Motor neuron (in vitro differentiated cells): ENCODE measurements around the gene ISM1. TPM values are rescaled to one million over a fixed set of nuclear protein-coding genes. Genes with fewer than 3 reads are reported as not detected.

Source experiments
- ATAC-seq, 8 experiments: fragments of 200-7000 bp; cut with Tn5 transposase; replicated peaks in 6 of 8; 2 replicates each; pipeline ENCODE4 v1.8.0; 2021; ENCODE audit warnings: mild to moderate bottlenecking in 8 of 8, moderate library complexity in 8 of 8
- H3K27ac ChIP-seq, 2 donors: fragments of 250-450 bp; sonication (Bioruptor Pico); 2 replicates each; pipeline ENCODE4 v1.9.0; 2021; ENCODE audit warnings: antibody characterized with exemption in 2 of 2, mild to moderate bottlenecking in 2 of 2, moderate library complexity in 1 of 2
- H3K4me1 ChIP-seq, 2 donors: fragments of 250-450 bp; sonication (Bioruptor Pico); replicated peaks in 1 of 2; 2 replicates each; pipeline ENCODE4 v1.6.1; 2021; ENCODE audit warnings: antibody characterized with exemption in 2 of 2, mild to moderate bottlenecking in 2 of 2, moderate library complexity in 1 of 2
- H3K4me3 ChIP-seq, 5 donors: fragments of 250-450 bp; sonication (Bioruptor Pico); 2 replicates each; pipeline ENCODE4 v1.9.0; 2021; ENCODE audit warnings: antibody characterized with exemption in 5 of 5, mild to moderate bottlenecking in 5 of 5, moderate library complexity in 4 of 5
- WGBS, 10 experiments: fragments of 450-650 bp; shearing (Covaris generic); methylation state at CpG; one replicate each; pipeline ENCODE4 v1.0.0; 2022; 5-methylcytosine and 5-hydroxymethylcytosine counted together
- in situ Hi-C, 9 experiments: fragments of 400-800 bp; cut with MboI; loops; one replicate each; pipeline ENCODE4 v1.15.0; 2021; ENCODE audit warnings: low sequenced_read_pairs in 9 of 9, low pct_unique_long_range_greater_than_20kb in 2 of 9; ENCODE audit not compliant: unreplicated experiment in 9 of 9
- total RNA-seq, 8 experiments: library from RNA; unstranded; fragments of 300-600 nt; gene quantifications; 2 replicates each; pipeline versions ENCODE4 v1.2.3 to v1.2.4, GENCODE V29; 2022

The ISM1 gene
- total RNA-seq, 8 experiments from 2014 or later: 0.09 to 17.9 (median 1.5) TPM

DNA sequence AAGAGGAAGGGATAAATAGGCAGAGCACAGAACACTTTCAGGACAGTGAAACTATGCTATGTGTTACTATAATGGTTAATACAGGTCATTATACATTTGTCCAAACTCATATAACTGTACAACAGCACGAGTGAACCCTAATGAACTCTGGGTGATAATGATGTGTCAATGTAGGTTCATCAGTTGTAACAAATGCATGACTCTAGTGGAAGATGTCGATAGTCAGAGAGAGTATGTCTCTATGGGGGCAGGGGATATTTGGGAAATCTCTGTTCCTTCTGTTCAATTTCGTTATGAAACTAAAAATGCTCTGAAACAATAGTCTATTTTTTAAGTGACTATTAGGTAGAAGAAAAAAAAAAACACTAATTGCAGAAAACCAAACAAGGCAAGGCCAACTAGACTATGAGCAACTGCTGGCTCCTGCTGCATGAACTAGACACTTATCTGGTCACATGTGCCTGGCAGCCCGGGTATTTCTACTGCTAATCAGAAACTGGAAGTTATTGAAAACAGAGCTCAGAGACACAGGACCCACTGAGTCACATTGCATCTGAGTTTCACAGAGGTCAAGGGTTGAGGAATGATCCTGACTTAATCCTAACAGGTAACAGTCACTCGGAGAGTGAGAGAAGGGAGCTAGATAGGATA lies 97.9 kb downstream of the ISM1 start:
- in situ Hi-C loops: loop anchor here in 3 of 9 experiments (25.0 kb wide), 2 partner anchors 218 to 243 kb away; no protein-coding TSS in a partner anchor
- WGBS, 10 experiments: 29 to 88% (median 66%) methylated on average over 2 to 5 of the region's 5 CpGs

DNA sequence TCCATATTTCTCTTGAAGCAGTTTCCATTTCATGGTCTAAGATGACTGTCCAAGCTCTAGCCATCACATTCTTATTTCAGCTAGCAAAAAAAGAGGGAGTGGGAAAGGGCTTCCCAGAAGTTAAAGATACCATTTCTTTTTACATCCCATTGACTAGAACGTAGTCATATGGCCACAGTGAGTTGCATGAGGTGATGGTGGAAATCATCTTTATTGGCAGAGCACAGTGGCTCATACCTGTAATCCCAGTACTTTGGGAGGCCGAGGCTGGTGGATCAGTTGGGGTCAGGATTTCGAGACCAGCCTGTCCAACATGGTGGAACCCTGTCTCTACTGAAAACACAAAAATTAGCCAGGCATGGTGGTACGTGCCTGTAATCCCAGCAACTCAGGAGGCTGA lies 99.6 kb downstream of the ISM1 start:
- Histone ChIP-seq H3K27ac (no peak overlapping the region), H3K4me3 (no peak overlapping the region), H3K4me1 (no peaks in the 10 kb centered on the region)
- in situ Hi-C loops: loop anchor here in 3 of 9 experiments (25.0 kb wide), 2 partner anchors 217 to 242 kb away; no protein-coding TSS in a partner anchor
- ATAC-seq: no peak
- 48 to 83% (median 81%) methylated on average over 1 to 3 of the region's 4 CpGs; no CpG with 5 or more reads in 7 of the 10 experiments for WGBS, 10 experiments

More for the DNA sequence above, 97.9 kb downstream of the ISM1 start:
- no peak overlapping the region for H3K4me3 ChIP-seq
- no peaks in the 10 kb centered on the region for H3K4me1 ChIP-seq
- no peak overlapping the region for H3K27ac ChIP-seq
- no peak for ATAC-seq

- in situ Hi-C loops: loop anchor here in 3 of 9 experiments (25.0 kb wide), 2 partner anchors 216 to 241 kb away; no protein-coding TSS in a partner anchor
- 60 to 100% (median 83%) methylated on average over 1 to 6 of the region's 7 CpGs; no CpG with 5 or more reads in 1 of the 10 experiments for WGBS, 10 experiments
- H3K27ac ChIP-seq: no peak overlapping the region
- no peaks in the 10 kb centered on the region for H3K4me1 ChIP-seq
- peak in 1 of 8 experiments; percentile 35 for ATAC-seq
- no peak overlapping the region for H3K4me3 ChIP-seq
Observed at GRCh38 chr20:13321416-13321815, 100.3 kb downstream of the ISM1 start.

DNA sequence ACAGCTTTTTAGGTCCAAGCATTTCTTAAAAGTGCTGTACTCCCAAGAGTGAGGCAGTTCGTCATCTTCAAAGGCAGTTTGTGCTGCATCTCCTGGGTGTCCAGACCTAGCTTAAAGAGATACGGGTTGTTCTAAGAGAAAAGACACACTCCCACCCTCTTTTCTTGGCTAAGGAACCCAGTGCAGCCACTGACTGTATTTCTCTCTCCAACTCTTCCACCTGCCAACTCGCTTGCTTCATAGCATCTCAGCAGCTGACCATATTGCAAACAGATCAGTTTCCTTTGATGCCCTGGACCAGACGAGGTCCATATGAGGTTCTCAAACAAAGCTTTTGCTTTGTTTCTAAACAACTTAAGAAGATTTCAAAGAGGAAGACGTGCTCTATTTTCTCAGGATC lies 101.1 kb downstream of the ISM1 start:
- no peak overlapping the region for H3K27ac ChIP-seq
- in situ Hi-C loops: loop anchor here in 3 of 9 experiments (25.0 kb wide), 2 partner anchors 215 to 240 kb away; no protein-coding TSS in a partner anchor
- no peaks in the 10 kb centered on the region for H3K4me1 ChIP-seq
- no peak for ATAC-seq
- 18 to 95% (median 79%) methylated on average over 2 to 5 of the region's 5 CpGs; no CpG with 5 or more reads in 1 of the 10 experiments for WGBS, 10 experiments
- H3K4me3 ChIP-seq: no peak overlapping the region

DNA sequence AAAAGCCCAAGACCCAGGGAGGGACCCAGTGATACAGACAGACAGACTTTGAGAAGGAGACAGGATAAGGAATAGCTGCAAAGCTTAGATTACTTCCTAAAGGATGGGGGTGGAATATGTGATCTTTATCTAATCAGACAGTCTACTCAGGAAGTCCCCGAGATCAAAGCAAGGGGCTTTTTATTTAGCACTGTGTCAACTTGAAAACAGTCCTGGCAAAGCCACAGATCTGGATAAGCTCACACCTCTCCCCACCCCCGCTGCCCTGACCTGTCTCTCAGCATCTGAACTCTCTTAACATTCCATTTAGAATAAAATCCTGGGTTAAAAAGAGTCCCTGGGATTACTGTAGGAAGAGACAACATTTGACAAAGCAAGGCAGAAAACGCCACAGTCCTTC lies 101.5 kb downstream of the ISM1 start:
- no peak overlapping the region for H3K4me3 ChIP-seq
- ATAC-seq: no peak
- in situ Hi-C loops: loop anchor here in 3 of 9 experiments (25.0 kb wide), 2 partner anchors 215 to 240 kb away; no protein-coding TSS in a partner anchor
- no peak overlapping the region for H3K27ac ChIP-seq
- H3K4me1 ChIP-seq: no peaks in the 10 kb centered on the region
- WGBS, 10 experiments: 0 to 80% (median 72%) methylated on average over 1 to 3 of the region's 3 CpGs; no CpG with 5 or more reads in 4 of the 10 experiments

DNA sequence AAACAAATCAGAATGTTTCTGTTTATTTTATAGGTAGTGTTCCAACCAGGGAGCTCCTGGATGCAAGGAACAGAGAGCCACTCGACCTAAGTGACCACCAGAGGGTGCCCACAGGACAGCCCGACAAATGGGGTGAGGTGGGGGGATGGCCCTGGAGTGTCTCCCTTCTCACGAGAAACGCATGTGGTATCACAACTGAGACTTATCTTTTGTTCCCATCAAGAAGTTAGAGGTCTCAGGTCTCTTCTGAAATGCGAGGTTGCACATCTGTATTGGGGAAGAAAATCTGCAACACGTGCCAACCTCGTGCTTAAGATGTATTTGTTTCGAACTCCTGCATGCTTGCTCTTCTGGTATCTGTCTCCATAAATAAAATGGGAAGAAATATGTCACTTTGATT lies 104.0 kb downstream of the ISM1 start:
- in situ Hi-C loops: no loop called here
- peak in 4 of 8 experiments; percentile 26 to 78 (median 65) for ATAC-seq
- Histone ChIP-seq H3K4me3 (no peak overlapping the region), H3K4me1 (no peaks in the 10 kb centered on the region), H3K27ac (no peak overlapping the region)
- 8 to 68% (median 45%) methylated on average over 2 to 8 of the region's 8 CpGs; no CpG with 5 or more reads in 3 of the 10 experiments for WGBS, 10 experiments

DNA sequence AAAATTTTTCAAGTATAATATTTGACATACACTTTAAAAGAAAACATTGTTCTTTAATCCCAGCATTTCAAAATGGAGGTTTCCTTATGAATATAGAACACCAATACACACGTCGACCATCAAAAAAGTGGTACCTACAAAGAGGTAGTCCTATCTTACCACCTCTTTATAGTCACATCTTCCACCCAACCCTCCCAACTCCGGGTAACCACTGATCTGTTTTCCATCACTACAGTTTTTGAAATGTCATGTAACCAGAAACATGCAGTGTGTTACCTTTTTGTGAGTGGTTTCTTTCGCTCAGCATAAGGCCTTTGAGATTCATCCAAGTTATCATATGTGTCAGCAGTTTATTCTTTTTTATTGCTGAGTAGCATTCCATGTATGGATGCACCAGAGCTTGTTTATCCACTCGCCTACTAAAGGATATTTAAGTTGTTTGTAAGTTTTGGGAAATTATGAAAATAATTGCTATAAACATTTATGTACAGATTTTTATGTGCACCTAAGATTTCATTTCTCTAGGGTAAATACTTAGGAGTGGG lies 104.8 kb downstream of the ISM1 start:
- Histone ChIP-seq H3K27ac (no peak overlapping the region), H3K4me1 (no peaks in the 10 kb centered on the region), H3K4me3 (no peak overlapping the region)
- in situ Hi-C loops: no loop called here
- WGBS, 10 experiments: 61 to 100% (median 92%) methylated on average over 1 to 5 of the region's 5 CpGs
- ATAC-seq: no peak

- Histone ChIP-seq H3K27ac (no peak overlapping the region), H3K4me3 (no peak overlapping the region), H3K4me1 (no peaks in the 10 kb centered on the region)
- WGBS, 10 experiments: 25 to 100% (median 82%) methylated on average over 1 of the region's 1 CpG; no CpG with 5 or more reads in 2 of the 10 experiments
- in situ Hi-C loops: no loop called here
- ATAC-seq: no peak
Observed at GRCh38 chr20:13331536-13331935, 110.5 kb downstream of the ISM1 start.

DNA sequence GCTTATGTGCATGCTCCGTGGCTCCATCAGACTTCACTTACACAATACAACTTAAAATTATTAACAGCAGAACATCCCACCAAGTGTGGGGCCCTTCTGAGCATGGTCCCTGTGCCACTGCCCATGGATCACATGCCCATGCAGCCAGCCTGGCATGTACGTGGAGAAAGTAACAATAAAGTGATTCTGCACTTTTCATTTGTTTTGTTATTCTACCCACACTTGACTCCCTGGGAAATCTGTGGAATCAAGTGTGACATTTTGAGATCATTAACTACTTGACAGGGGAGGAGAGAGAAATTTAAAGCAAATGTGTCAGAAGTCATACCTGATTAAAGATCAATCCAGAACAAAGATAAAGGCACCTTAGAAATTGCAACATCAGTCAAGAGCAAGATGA lies 112.0 kb downstream of the ISM1 start:
- Histone ChIP-seq H3K4me3 (no peak overlapping the region), H3K4me1 (no peaks in the 10 kb centered on the region), H3K27ac (no peak overlapping the region)
- no peak for ATAC-seq
- in situ Hi-C loops: no loop called here
- WGBS, 10 experiments: 32 to 83% (median 61%) methylated on average over 1 to 2 of the region's 2 CpGs; no CpG with 5 or more reads in 4 of the 10 experiments

GRCh38 chr20:13333793-13334192 lies 112.7 kb downstream of the ISM1 start:
- WGBS, 10 experiments: 50 to 97% (median 80%) methylated on average over 1 to 3 of the region's 3 CpGs; no CpG with 5 or more reads in 2 of the 10 experiments
- ATAC-seq: no peak

GRCh38 chr20:13336308-13337089 lies 115.4 kb downstream of the ISM1 start:
- Histone ChIP-seq H3K4me3 (no peak overlapping the region), H3K4me1 (no peaks in the 10 kb centered on the region), H3K27ac (no peak overlapping the region)
- no peak for ATAC-seq
- 29 to 100% (median 77%) methylated on average over 1 to 3 of the region's 4 CpGs; no CpG with 5 or more reads in 2 of the 10 experiments for WGBS, 10 experiments
- in situ Hi-C loops: no loop called here

More at GRCh38 chr20:13333793-13334192, 112.7 kb downstream of the ISM1 start:
- in situ Hi-C loops: no loop called here
- Histone ChIP-seq H3K4me1 (no peaks in the 10 kb centered on the region), H3K4me3 (no peak overlapping the region), H3K27ac (no peak overlapping the region)

- WGBS, 10 experiments: 54 to 95% (median 79%) methylated on average over 2 to 4 of the region's 6 CpGs; no CpG with 5 or more reads in 2 of the 10 experiments
- H3K4me3 ChIP-seq: no peak overlapping the region
- H3K27ac ChIP-seq: no peak overlapping the region
- no peak for ATAC-seq
- H3K4me1 ChIP-seq: no peaks in the 10 kb centered on the region
- in situ Hi-C loops: no loop called here
Observed at GRCh38 chr20:13337090-13337784, 116.2 kb downstream of the ISM1 start.
